H1 (cell line): Measurements from ENCODE around the gene ADCY9. TPM values are rescaled to one million over a fixed set of nuclear protein-coding genes. Genes with fewer than 3 reads are reported as not detected.

ENCODE experiments used
- CTCF ChIA-PET: fragments of 300-600 bp; sonication (Branson Sonifier 250); formaldehyde crosslinking; loops from one replicate; lab custom pipeline; 2021; ENCODE audit not compliant: partially characterized antibody; lab: Charles Lee
- POLR2A ChIA-PET: fragments of 300-600 bp; sonication (Branson Sonifier 250); formaldehyde crosslinking; loops from one replicate; lab custom pipeline; 2021; ENCODE audit warnings: inconsistent platforms; ENCODE audit not compliant: partially characterized antibody; lab: Charles Lee
- DNase-seq, 2 experiments: peaks; one replicate each; pipeline versions ENCODE4 v3.0.0 to v3.0.0-alpha.2; 2010 to 2022; ENCODE audit warnings: low spot score in 2 of 2, low read depth in 1 of 2, mixed read lengths in 1 of 2
- FAIRE-seq: peaks from 2 replicates; lab custom pipeline; 2011; peaks lifted over from hg19 to GRCh38; lab: Jason Lieb, UNC
- H2AFZ ChIP-seq: 2 replicates; pipeline ENCODE4 v1.8.1; 2012; ENCODE audit warnings: low read length, inconsistent platforms
- H2AK5ac ChIP-seq: 2 replicates; pipeline ENCODE4 v1.6.1; 2013; ENCODE audit warnings: low read depth, low read length
- H2BK120ac ChIP-seq: replicated peaks from 2 replicates; pipeline ENCODE3; 2013; ENCODE audit warnings: low read depth, low read length, inconsistent platforms
- H2BK12ac ChIP-seq: 2 replicates; pipeline ENCODE4 v1.6.1; 2013; ENCODE audit warnings: low read depth, low read length
- H2BK15ac ChIP-seq: 2 replicates; pipeline ENCODE4 v1.6.1; 2013; ENCODE audit warnings: low read length
- H2BK20ac ChIP-seq: 2 replicates; pipeline ENCODE4 v1.6.1; 2013; ENCODE audit warnings: low read length
- H2BK5ac ChIP-seq: 2 replicates; pipeline ENCODE4 v1.6.1; 2013; ENCODE audit warnings: low read depth, low read length
- H3K14ac ChIP-seq: 2 replicates; pipeline ENCODE4 v1.6.1; 2013; ENCODE audit warnings: inconsistent platforms; ENCODE audit not compliant: insufficient read length
- H3K18ac ChIP-seq: 2 replicates; pipeline ENCODE4 v1.6.1; 2013; ENCODE audit warnings: low read length; ENCODE audit errors: extremely low read depth
- H3K23ac ChIP-seq: 2 replicates; pipeline ENCODE4 v1.6.1; 2013; ENCODE audit warnings: inconsistent platforms; ENCODE audit not compliant: insufficient read length
- H3K23me2 ChIP-seq: 2 replicates; pipeline ENCODE4 v1.6.1; 2013; ENCODE audit warnings: low read depth, low read length
- H3K27ac ChIP-seq: 2 replicates; pipeline ENCODE4 v1.6.1; 2011; ENCODE audit warnings: low read depth, low read length, inconsistent platforms
- H3K27me3 ChIP-seq, 4 experiments: replicated peaks in 1 of 4; 1 replicate in 1 of 4; 2 replicates in 3 of 4; pipeline versions ENCODE4 v1.6.1 to v1.8.1; 2011 to 2013; ENCODE audit warnings: low read length in 3 of 4, mild to moderate bottlenecking in 3 of 4, inconsistent platforms in 2 of 4, mixed read lengths in 2 of 4, moderate library complexity in 1 of 4; ENCODE audit not compliant: control insufficient read depth in 3 of 4, insufficient read depth in 3 of 4; ENCODE audit errors: extremely low read depth in 1 of 4
- H3K36me3 ChIP-seq, 4 experiments: 2 replicates each; pipeline versions ENCODE4 v1.6.1 to v1.8.1; 2011 to 2013; ENCODE audit warnings: mild to moderate bottlenecking in 4 of 4, low read length in 3 of 4, moderate library complexity in 2 of 4, control low read depth in 1 of 4, inconsistent platforms in 1 of 4; ENCODE audit not compliant: insufficient read depth in 4 of 4, control insufficient read depth in 2 of 4
- H3K4ac ChIP-seq: replicated peaks from 2 replicates; pipeline ENCODE3; 2013; ENCODE audit warnings: low read length, low read depth, mixed read lengths, inconsistent platforms; ENCODE audit not compliant: insufficient read length
- H3K4me1 ChIP-seq, 4 experiments: replicated peaks in 1 of 4; 1 replicate in 1 of 4; 2 replicates in 3 of 4; pipeline versions ENCODE4 v1.6.1 to v1.8.1; 2011 to 2013; ENCODE audit warnings: low read length in 3 of 4, inconsistent platforms in 2 of 4, mixed read lengths in 1 of 4; ENCODE audit not compliant: insufficient read depth in 4 of 4, control insufficient read depth in 3 of 4
- H3K4me2 ChIP-seq, 2 experiments: 2 replicates each; pipeline versions ENCODE4 v1.6.1 to v1.8.1; 2011 to 2013; ENCODE audit warnings: low read depth in 2 of 2, low read length in 2 of 2, control low read depth in 1 of 2, inconsistent platforms in 1 of 2, mild to moderate bottlenecking in 1 of 2; ENCODE audit not compliant: insufficient read depth in 1 of 2
- H3K4me3 ChIP-seq, 4 experiments: fragments of 200-600, 300-600 bp in 1 of 4; sonication (generic), shearing (Covaris generic), sonication (Bioruptor Twin) in 1 of 4; 2 replicates each; pipeline versions ENCODE4 v1.5.1 to v1.8.1; 2011 to 2016; ENCODE audit warnings: low read length in 4 of 4, low read depth in 3 of 4, control low read depth in 2 of 4, inconsistent platforms in 2 of 4, mild to moderate bottlenecking in 2 of 4, mixed read lengths in 1 of 4, moderate library complexity in 1 of 4; ENCODE audit not compliant: insufficient read depth in 2 of 4; ENCODE audit errors: extremely low read depth in 1 of 4
- H3K56ac ChIP-seq: replicated peaks from 2 replicates; pipeline ENCODE3; 2013; ENCODE audit warnings: low read depth, mild to moderate bottlenecking, mixed read lengths, low read length, inconsistent platforms; ENCODE audit not compliant: insufficient read length
- H3K79me1 ChIP-seq: 2 replicates; pipeline ENCODE4 v1.6.1; 2013; ENCODE audit warnings: low read depth, low read length, control low read depth
- H3K79me2 ChIP-seq, 2 experiments: 2 replicates each; pipeline versions ENCODE4 v1.6.1 to v1.8.1; 2012 to 2013; ENCODE audit warnings: low read length in 2 of 2, mild to moderate bottlenecking in 2 of 2, inconsistent platforms in 1 of 2; ENCODE audit not compliant: insufficient read depth in 2 of 2, control insufficient read depth in 1 of 2
- H3K9ac ChIP-seq, 4 experiments: replicated peaks in 1 of 4; 1 replicate in 1 of 4; 2 replicates in 3 of 4; pipeline versions ENCODE4 v1.6.1 to v1.8.1; 2011 to 2013; ENCODE audit warnings: low read depth in 3 of 4, low read length in 3 of 4, control low read depth in 2 of 4, mild to moderate bottlenecking in 2 of 4, moderate library complexity in 2 of 4, inconsistent platforms in 1 of 4; ENCODE audit errors: extremely low read depth in 1 of 4
- H3K9me3 ChIP-seq, 2 experiments: 2 replicates each; pipeline versions ENCODE4 v1.6.1 to v1.8.1; 2012 to 2013; ENCODE audit warnings: mild to moderate bottlenecking in 2 of 2, moderate library complexity in 2 of 2, control low read depth in 1 of 2, inconsistent platforms in 1 of 2, low read depth in 1 of 2, low read length in 1 of 2, mixed read lengths in 1 of 2; ENCODE audit not compliant: insufficient read depth in 2 of 2
- H4K20me1 ChIP-seq, 2 experiments: replicated peaks in 1 of 2; 2 replicates each; pipeline versions ENCODE3 to v1.8.1; 2011 to 2013; ENCODE audit warnings: inconsistent platforms in 2 of 2, low read length in 2 of 2, mild to moderate bottlenecking in 1 of 2; ENCODE audit not compliant: insufficient read depth in 2 of 2, control insufficient read depth in 1 of 2
- H4K5ac ChIP-seq: 2 replicates; pipeline ENCODE4 v1.6.1; 2013; ENCODE audit warnings: low read length, low read depth, mixed read lengths, inconsistent platforms; ENCODE audit not compliant: insufficient read length
- H4K8ac ChIP-seq: 2 replicates; pipeline ENCODE4 v1.8.0; 2013; ENCODE audit warnings: mild to moderate bottlenecking, moderate library complexity, low read length, inconsistent platforms; ENCODE audit not compliant: insufficient read depth; ENCODE audit errors: extremely low read depth
- H4K91ac ChIP-seq: replicated peaks from 2 replicates; pipeline ENCODE3; 2013; ENCODE audit warnings: low read length, mixed read lengths, inconsistent platforms; ENCODE audit not compliant: insufficient read length
- SRF ChIP-seq: IDR thresholded peaks from 2 replicates; pipeline ENCODE4 v1.6.1; 2011; ENCODE audit warnings: mild to moderate bottlenecking, low read depth, low read length, moderate library complexity
- WGBS, 2 experiments: shearing (Covaris generic) in 1 of 2; methylation state at CpG; one replicate each; pipeline versions ENCODE4 v1.1.6 to v1.1.7; 2013 to 2015; ENCODE audit warnings: low lambda C conversion rate in 2 of 2, mixed read lengths in 2 of 2, inconsistent platforms in 1 of 2, low coverage in 1 of 2, missing lambda C conversion rate in 1 of 2; ENCODE audit not compliant: insufficient replicate concordance in 2 of 2, insufficient coverage in 1 of 2, insufficient read length in 1 of 2; ENCODE audit errors: extremely low coverage in 1 of 2, missing lambda C conversion rate in 1 of 2; 5-methylcytosine and 5-hydroxymethylcytosine counted together
- polyA plus RNA-seq, 7 experiments: library from polyadenylated mRNA; depleted of rRNA in 3 of 7; stranded (reverse) in 5 of 7; unstranded in 2 of 7; fragments of >200 nt in 5 of 7; fragments of 200-250 nt in 2 of 7; gene quantifications; 1 replicate in 5 of 7; 2 replicates in 1 of 7; 4 replicates in 1 of 7; pipeline versions ENCODE4 v1.2.1 to v1.2.3, GENCODE V29; 2011 to 2013; ENCODE audit warnings: missing spikeins in 2 of 7, mixed read lengths in 2 of 7
- total RNA-seq: library from RNA; stranded (reverse); fragmentation: NEBNext Ultra II Directional; extraction: Animal tissue kit (Norgen Biotek cat#: 25700); gene quantifications from 2 replicates; pipeline ENCODE4 v1.2.1, GENCODE V29; 2021

The ADCY9 gene
- total and polyA plus RNA-seq, 2 of the 8 experiments (the other 6 are each of a cell fraction or from before 2014, with no cell fraction given), result 5.4 to 13.1 TPM

- Histone ChIP-seq H3K4me2 (no peak overlapping the region), H3K18ac (no peak overlapping the region), H3K56ac (no peak overlapping the region), H3K23ac (no peak overlapping the region)
- DNase-seq, result no peak
- TF ChIP-seq SRF, result no peak
- TF ChIP-seq, all 59 proteins: peak for 0
- ChIA-PET CTCF (interaction anchor here (0.6 to 1.1 kb wide), 5 partner anchors 9 to 124 kb away, joined by 3 to 4 read pairs (median 4); no protein-coding TSS in a partner anchor), POLR2A (no interaction called here)
- Histone ChIP-seq H3K79me2 (no peaks in the 10 kb centered on the region), H2BK20ac (no peak overlapping the region), H2AK5ac (no peak overlapping the region), H3K23me2 (no peaks in the 10 kb centered on the region), H3K36me3 (no peaks in the 10 kb centered on the region), H2BK120ac (no peak overlapping the region), H4K8ac (no peak overlapping the region), H4K5ac (no peak overlapping the region), H2BK5ac (no peak overlapping the region), H2BK15ac (no peak overlapping the region), H3K4ac (no peak overlapping the region), H4K91ac (no peak overlapping the region), H4K20me1 (no peaks in the 10 kb centered on the region), H3K27me3 (no peaks in the 10 kb centered on the region), H3K4me1 (peaks cover 0 to 2% (median 0%) of the 10 kb centered on the region in 4 experiments; a peak in 1 of 7 replicates), H3K4me3 (no peak overlapping the region), H2BK12ac (no peak overlapping the region), H3K9ac (no peak overlapping the region), H3K9me3 (no peaks in the 10 kb centered on the region), H3K79me1 (no peaks in the 10 kb centered on the region), H3K14ac (no peak overlapping the region), H3K27ac (no peak overlapping the region), H2AFZ (no peak overlapping the region)
- FAIRE-seq, result no peak
- 92% methylated on average over 8 of the region's 8 CpGs; no CpG with 5 or more reads in 1 of the 2 experiments for WGBS, 2 experiments
Observed at GRCh38 chr16:3974751-3975150, 141.5 kb downstream of the ADCY9 start.
